Ovary (tissue), 3 donors: ENCODE data around the gene C1QB.

Source experiments
- POLR2A ChIP-seq: fragments of 450-650 bp; IDR thresholded peaks from one replicate; pipeline ENCODE4 v1.6.1; 2017; ENCODE audit warnings: antibody characterized with exemption, mild to moderate bottlenecking, moderate library complexity
- TF ChIP-seq, protein P1 (sequence below), 3 donors: fragments of 450-650 bp in 2 of 3; fragments of 200-600 bp in 1 of 3; IDR thresholded peaks; one replicate each; pipeline versions ENCODE4 v1.5.1 to v1.8.0; 2016 to 2022; ENCODE audit warnings: antibody characterized with exemption in 3 of 3, mild to moderate bottlenecking in 1 of 3
- donor health status: DM: no; HTN: no; CAD: no.

GRCh38 chr1:22705586-22705985 lies 52.5 kb downstream of the C1QB start:
- TF ChIP-seq, protein P1, sequence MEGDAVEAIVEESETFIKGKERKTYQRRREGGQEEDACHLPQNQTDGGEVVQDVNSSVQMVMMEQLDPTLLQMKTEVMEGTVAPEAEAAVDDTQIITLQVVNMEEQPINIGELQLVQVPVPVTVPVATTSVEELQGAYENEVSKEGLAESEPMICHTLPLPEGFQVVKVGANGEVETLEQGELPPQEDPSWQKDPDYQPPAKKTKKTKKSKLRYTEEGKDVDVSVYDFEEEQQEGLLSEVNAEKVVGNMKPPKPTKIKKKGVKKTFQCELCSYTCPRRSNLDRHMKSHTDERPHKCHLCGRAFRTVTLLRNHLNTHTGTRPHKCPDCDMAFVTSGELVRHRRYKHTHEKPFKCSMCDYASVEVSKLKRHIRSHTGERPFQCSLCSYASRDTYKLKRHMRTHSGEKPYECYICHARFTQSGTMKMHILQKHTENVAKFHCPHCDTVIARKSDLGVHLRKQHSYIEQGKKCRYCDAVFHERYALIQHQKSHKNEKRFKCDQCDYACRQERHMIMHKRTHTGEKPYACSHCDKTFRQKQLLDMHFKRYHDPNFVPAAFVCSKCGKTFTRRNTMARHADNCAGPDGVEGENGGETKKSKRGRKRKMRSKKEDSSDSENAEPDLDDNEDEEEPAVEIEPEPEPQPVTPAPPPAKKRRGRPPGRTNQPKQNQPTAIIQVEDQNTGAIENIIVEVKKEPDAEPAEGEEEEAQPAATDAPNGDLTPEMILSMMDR (IDR thresholded peaks at IDR 0.05) = no peak
- TF ChIP-seq POLR2A = no peak
